ENCODE data around the gene CACNB2. TPM values are rescaled to one million over a fixed set of nuclear protein-coding genes. Genes with fewer than 3 reads are reported as not detected.

The CACNB2 gene
- total RNA-seq, 1 experiment from 2014 or later: 0.07 TPM

DNA sequence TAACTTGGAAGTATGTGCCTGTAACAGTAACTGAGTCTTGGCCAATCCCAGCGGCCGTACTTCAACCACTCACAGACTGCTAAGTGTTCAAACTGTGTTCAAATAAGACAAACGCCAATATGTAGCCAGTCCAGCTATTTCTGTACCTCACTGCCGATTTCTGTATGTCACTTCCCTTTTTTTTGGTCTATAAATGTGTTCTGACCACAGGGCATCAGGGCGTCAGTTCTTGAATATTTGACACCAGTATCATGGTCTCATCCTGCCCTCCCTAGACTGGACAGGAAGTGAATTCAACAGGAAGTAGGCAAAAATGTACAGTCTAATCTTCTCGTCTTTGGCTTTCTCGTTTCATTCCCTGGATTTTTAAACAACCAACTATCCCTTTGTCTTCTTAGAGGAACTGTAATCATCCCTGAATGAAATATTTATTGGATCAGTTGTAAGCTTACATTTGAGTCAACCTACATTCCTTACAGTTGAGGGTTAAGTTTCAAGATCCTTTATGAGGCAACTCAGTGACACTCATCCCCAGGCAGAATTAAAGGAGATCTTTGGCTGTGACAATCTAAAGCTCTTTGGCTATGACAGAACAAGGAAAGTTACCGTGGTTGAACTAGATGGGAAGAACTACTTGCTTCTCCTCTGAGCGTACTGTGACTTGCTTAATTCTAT lies 278.5 kb downstream of the CACNB2 start:
- H3K27ac ChIP-seq (ENCODE audit: low read length): no peak overlapping the region
- H3K9ac ChIP-seq (ENCODE audit: low read length): no peak overlapping the region
- H3K27me3 ChIP-seq (ENCODE audit: low read length): no peaks in the 10 kb centered on the region
- ChIA-PET CTCF (no interaction called here), POLR2A (ENCODE audit: unreplicated experiment) (no interaction called here)
- ATAC-seq: no peak
- no peaks in the 10 kb centered on the region for H3K79me2 ChIP-seq (ENCODE audit: low read length)
- H3K9me2 ChIP-seq (replicated peaks; ENCODE audit: low read length): no peaks in the 10 kb centered on the region
- H3K9me3 ChIP-seq (ENCODE audit: low read length): no peaks in the 10 kb centered on the region
- BruUV-seq (replicated peaks): no TSS peak
- H3F3A ChIP-seq (ENCODE audit: low read length, unreplicated experiment): no peaks in the 10 kb centered on the region
- no peak overlapping the region for H2AFZ ChIP-seq (ENCODE audit: low read length)
- TF ChIP-seq, protein P1, sequence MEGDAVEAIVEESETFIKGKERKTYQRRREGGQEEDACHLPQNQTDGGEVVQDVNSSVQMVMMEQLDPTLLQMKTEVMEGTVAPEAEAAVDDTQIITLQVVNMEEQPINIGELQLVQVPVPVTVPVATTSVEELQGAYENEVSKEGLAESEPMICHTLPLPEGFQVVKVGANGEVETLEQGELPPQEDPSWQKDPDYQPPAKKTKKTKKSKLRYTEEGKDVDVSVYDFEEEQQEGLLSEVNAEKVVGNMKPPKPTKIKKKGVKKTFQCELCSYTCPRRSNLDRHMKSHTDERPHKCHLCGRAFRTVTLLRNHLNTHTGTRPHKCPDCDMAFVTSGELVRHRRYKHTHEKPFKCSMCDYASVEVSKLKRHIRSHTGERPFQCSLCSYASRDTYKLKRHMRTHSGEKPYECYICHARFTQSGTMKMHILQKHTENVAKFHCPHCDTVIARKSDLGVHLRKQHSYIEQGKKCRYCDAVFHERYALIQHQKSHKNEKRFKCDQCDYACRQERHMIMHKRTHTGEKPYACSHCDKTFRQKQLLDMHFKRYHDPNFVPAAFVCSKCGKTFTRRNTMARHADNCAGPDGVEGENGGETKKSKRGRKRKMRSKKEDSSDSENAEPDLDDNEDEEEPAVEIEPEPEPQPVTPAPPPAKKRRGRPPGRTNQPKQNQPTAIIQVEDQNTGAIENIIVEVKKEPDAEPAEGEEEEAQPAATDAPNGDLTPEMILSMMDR (conservative IDR thresholded peaks at IDR 0.05; ENCODE audit: low read depth, low read length): no peak
- TF ChIP-seq EZH2 (IDR thresholded peaks at IDR 0.05; ENCODE audit: low read length, unreplicated experiment) (no peak), EZH2phosphoT487 (IDR thresholded peaks at IDR 0.05; ENCODE audit: borderline replicate concordance, low read length) (no peak)
- intact Hi-C loops (cut with micrococcal nuclease): no loop called here
- no peak for DNase-seq
- H3K4me3 ChIP-seq (ENCODE audit: low read length): no peak overlapping the region
- no peak overlapping the region for H3K4me2 ChIP-seq (ENCODE audit: low read length)
- no peaks in the 10 kb centered on the region for H3K36me3 ChIP-seq (ENCODE audit: low read depth, low read length)
- H4K20me1 ChIP-seq (ENCODE audit: low read length): no peaks in the 10 kb centered on the region
- no peaks in the 10 kb centered on the region for H3K4me1 ChIP-seq (ENCODE audit: insufficient read depth, low read length)

DNA sequence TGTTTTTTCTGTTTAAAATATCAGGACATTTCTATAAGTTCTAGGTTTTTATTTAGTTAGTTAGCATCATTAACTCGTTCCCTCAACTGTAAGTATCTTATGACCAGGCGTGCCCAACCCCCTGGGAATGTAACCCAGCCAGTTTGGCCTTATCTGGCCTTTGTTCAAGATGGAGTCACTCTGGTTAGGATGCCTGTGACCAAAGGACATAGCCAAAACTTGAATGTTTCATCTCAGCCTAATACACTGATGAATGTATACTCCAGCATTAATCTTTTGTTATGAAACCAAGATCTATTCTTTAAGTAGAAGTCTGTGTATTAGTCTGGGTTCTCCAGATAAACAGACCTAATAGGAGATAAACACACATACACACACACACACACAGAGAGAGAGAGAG lies 279.7 kb downstream of the CACNB2 start:
- POLR2A ChIA-PET (ENCODE audit: unreplicated experiment): no interaction called here
- BruUV-seq (replicated peaks): no TSS peak
- no peaks in the 10 kb centered on the region for H3K9me2 ChIP-seq (replicated peaks; ENCODE audit: low read length)

More for the DNA sequence above, 279.7 kb downstream of the CACNB2 start:
- Histone ChIP-seq H3K4me2 (ENCODE audit: low read length) (no peak overlapping the region), H3K79me2 (ENCODE audit: low read length) (no peaks in the 10 kb centered on the region), H3K27ac (ENCODE audit: low read length) (no peak overlapping the region), H4K20me1 (ENCODE audit: low read length) (no peaks in the 10 kb centered on the region), H3K9me3 (ENCODE audit: low read length) (no peaks in the 10 kb centered on the region), H3F3A (ENCODE audit: low read length, unreplicated experiment) (no peaks in the 10 kb centered on the region), H3K9ac (ENCODE audit: low read length) (no peak overlapping the region), H3K4me3 (ENCODE audit: low read length) (no peak overlapping the region), H3K27me3 (ENCODE audit: low read length) (no peaks in the 10 kb centered on the region), H2AFZ (ENCODE audit: low read length) (no peak overlapping the region), H3K4me1 (ENCODE audit: insufficient read depth, low read length) (no peaks in the 10 kb centered on the region), H3K36me3 (ENCODE audit: low read depth, low read length) (no peaks in the 10 kb centered on the region)
- CTCF ChIA-PET: no interaction called here
- no peak for ATAC-seq
- TF ChIP-seq EZH2phosphoT487 (IDR thresholded peaks at IDR 0.05; ENCODE audit: borderline replicate concordance, low read length) (no peak), EZH2 (IDR thresholded peaks at IDR 0.05; ENCODE audit: low read length, unreplicated experiment) (no peak)
- TF ChIP-seq, protein P1 (conservative IDR thresholded peaks at IDR 0.05; ENCODE audit: low read depth, low read length): no peak
- no peak for DNase-seq
- intact Hi-C loops (cut with micrococcal nuclease): no loop called here
